Measurements from ENCODE around the gene POP7.
"Not testable (repeated sequence)": the region's sequence is repeated elsewhere in the genome, so short reads cannot be mapped to it uniquely, and the experiment has no call there.

The POP7 gene

GRCh38 chr7:100692578-100692961 lies 13.4 kb upstream of the POP7 start:
- no peak for DNase-seq

- no peak for DNase-seq
Observed at GRCh38 chr7:100693312-100694097, 12.4 kb upstream of the POP7 start.

GRCh38 chr7:100694098-100694745 lies 11.7 kb upstream of the POP7 start, which contains the start of gene GIGYF1:
TSS of gene GIGYF1 (minus strand) at chr7:100694250. CDS start at chr7:100688238, 6,012 bp downstream.
- peak; percentile 80 for DNase-seq

GRCh38 chr7:100696123-100696521 lies 9.8 kb upstream of the POP7 start:
- DNase-seq, result no peak

GRCh38 chr7:100699018-100699417 lies 6.9 kb upstream of the POP7 start:
- DNase-seq, result no peak

- DNase-seq, result not testable (repeated sequence)
Observed at GRCh38 chr7:100701089-100701488, 4.8 kb upstream of the POP7 start.

- DNase-seq, result peak; percentile 80
Observed at GRCh38 chr7:100705320-100705752, 585 bp upstream of the POP7 start.

- no peak for DNase-seq
Observed at GRCh38 chr7:100706672-100707311, 871 bp downstream of the POP7 start.

GRCh38 chr7:100708395-100708794 lies 2.5 kb downstream of the POP7 start:
- DNase-seq, result no peak

GRCh38 chr7:100710452-100710851 lies 4.5 kb downstream of the POP7 start:
- DNase-seq, result no peak

GRCh38 chr7:100711369-100711768 lies 5.4 kb downstream of the POP7 start:
- no peak for DNase-seq

GRCh38 chr7:100714725-100715124 lies 8.8 kb downstream of the POP7 start:
- DNase-seq, result no peak

- DNase-seq, result not testable (repeated sequence)
Observed at GRCh38 chr7:100717073-100717472, 11.2 kb downstream of the POP7 start.

- DNase-seq, result no peak
Observed at GRCh38 chr7:100719523-100720278, 13.8 kb downstream of the POP7 start.

GRCh38 chr7:100720279-100720670 lies 14.4 kb downstream of the POP7 start, which contains the start of gene EPO:
TSS of gene EPO (plus strand) at chr7:100720468. CDS start at chr7:100720981, 513 bp downstream.
- no peak for DNase-seq

- no peak for DNase-seq
Observed at GRCh38 chr7:100720671-100721504, 15.0 kb downstream of the POP7 start.

- DNase-seq, result no peak
Observed at GRCh38 chr7:100721505-100721812, 15.5 kb downstream of the POP7 start.

GRCh38 chr7:100722480-100723212 lies 16.7 kb downstream of the POP7 start:
- DNase-seq, result no peak

- no peak for DNase-seq
Observed at GRCh38 chr7:100723732-100724275, 17.9 kb downstream of the POP7 start.

GRCh38 chr7:100724364-100724763 lies 18.4 kb downstream of the POP7 start:
- not testable (repeated sequence) for DNase-seq
